ENCODE measurements around the gene ZFP91. TPM values are rescaled to one million over a fixed set of nuclear protein-coding genes. Genes with fewer than 3 reads are reported as not detected.

ZFP91 gene
- total RNA-seq, 4 donors from 2014 or later: 64.9 to 94.8 (median 89.7) TPM

Other genes with a start within 250 kb of the ZFP91 start
- not detected for gene OR5B17, start 220.0 kb upstream of the ZFP91 start, total RNA-seq
- gene OR5B3, start 172.2 kb upstream of the ZFP91 start, total RNA-seq: not detected
- gene OR5B2, start 150.9 kb upstream of the ZFP91 start, total RNA-seq: not detected
- not detected for gene OR5B12, start 136.8 kb upstream of the ZFP91 start, total RNA-seq
- not detected for gene OR5B21, start 71.0 kb upstream of the ZFP91 start, total RNA-seq
- gene LPXN, start 3.2 kb upstream of the ZFP91 start, total RNA-seq: 1 to 10 TPM; 4.7 to 5.4 (median 5.3) TPM
- gene CNTF, start 43.6 kb downstream of the ZFP91 start, total RNA-seq: 1 to 10 TPM; 1.2 to 2.4 (median 1.6) TPM
- 1 to 10 TPM in 1 of 4 donors, under 1 TPM in 1, not detected in 2; 0.67 to 1.1 TPM for gene GLYAT, start 152.9 kb downstream of the ZFP91 start, total RNA-seq